B cell (primary cell): ENCODE measurements around the gene BCAS4. TPM values are rescaled to one million over a fixed set of nuclear protein-coding genes. Genes with fewer than 3 reads are reported as not detected.

Source experiments
- ATAC-seq: fragments of 200-7000 bp; cut with Tn5 transposase; one replicate; pipeline ENCODE4 v1.10.0; 2021; ENCODE audit warnings: low read depth, mild to moderate bottlenecking, moderate number of reproducible peaks, moderate library complexity
- CTCF ChIA-PET: fragments of 350-600 bp; sonication (Branson Sonifier 250); formaldehyde crosslinking; loops from one replicate; lab custom pipeline; 2021; ENCODE audit warnings: antibody characterized with exemption, inconsistent platforms; lab: Charles Lee
- POLR2A ChIA-PET: fragments of 350-600 bp; sonication (Branson Sonifier 250); formaldehyde crosslinking; loops from one replicate; lab custom pipeline; 2021; ENCODE audit warnings: antibody characterized with exemption; lab: Charles Lee
- DNase-seq: peaks from one replicate; pipeline ENCODE4 v3.0.0; 2013
- H2AFZ ChIP-seq: 2 replicates; pipeline ENCODE4 v1.6.1; 2012; ENCODE audit warnings: mild to moderate bottlenecking, low read depth, low read length; ENCODE audit not compliant: insufficient read depth, poor library complexity, severe bottlenecking
- H3K27ac ChIP-seq, 2 donors: 1 replicate in 1 of 2; 2 replicates in 1 of 2; pipeline ENCODE4 v1.5.1; 2012 to 2013; ENCODE audit warnings: low read length in 2 of 2, mild to moderate bottlenecking in 2 of 2, moderate library complexity in 1 of 2
- H3K27me3 ChIP-seq, 4 experiments: fragments of 200-600 bp in 1 of 4; sonication (generic) in 1 of 4; replicated peaks in 1 of 4; 1 replicate in 2 of 4; 2 replicates in 2 of 4; pipeline versions ENCODE4 v1.6.1 to v1.7.0; 2013 to 2016; ENCODE audit warnings: low read length in 3 of 4, mild to moderate bottlenecking in 2 of 4, mixed read lengths in 1 of 4, moderate library complexity in 1 of 4; ENCODE audit not compliant: insufficient read depth in 4 of 4, control insufficient read depth in 3 of 4; ENCODE audit errors: control extremely low read depth in 1 of 4
- H3K36me3 ChIP-seq, 2 experiments: replicated peaks in 1 of 2; 1 replicate in 1 of 2; 2 replicates in 1 of 2; pipeline versions ENCODE4 v1.6.1 to v1.7.1; 2013; ENCODE audit warnings: low read length in 1 of 2; ENCODE audit not compliant: insufficient read depth in 2 of 2, control insufficient read depth in 1 of 2; ENCODE audit errors: control extremely low read depth in 1 of 2, extremely low read depth in 1 of 2
- H3K4me1 ChIP-seq, 2 donors: fragments of 200-600 bp in 1 of 2; sonication (generic) in 1 of 2; 1 replicate in 1 of 2; 2 replicates in 1 of 2; pipeline versions ENCODE4 v1.5.1 to v1.6.1; 2013 to 2017; ENCODE audit warnings: low read length in 2 of 2; ENCODE audit not compliant: control insufficient read depth in 2 of 2, insufficient read depth in 2 of 2
- H3K4me2 ChIP-seq: replicated peaks from 2 replicates; pipeline ENCODE3; 2012; ENCODE audit warnings: mild to moderate bottlenecking, low read depth, low read length; ENCODE audit not compliant: poor library complexity, severe bottlenecking
- H3K4me3 ChIP-seq, 5 experiments: fragments of 200-600 bp in 1 of 5; sonication (generic) in 1 of 5; 1 replicate in 3 of 5; 2 replicates in 2 of 5; pipeline versions ENCODE4 v1.5.1 to v1.7.0; 2011 to 2016; ENCODE audit warnings: low read length in 4 of 5, mild to moderate bottlenecking in 4 of 5, low read depth in 2 of 5, control low read depth in 1 of 5, moderate library complexity in 1 of 5; ENCODE audit not compliant: insufficient read depth in 1 of 5; ENCODE audit errors: control extremely low read depth in 1 of 5, extremely low read depth in 1 of 5
- H3K79me2 ChIP-seq: fragments of 200-600 bp; sonication (generic); one replicate; pipeline ENCODE4 v1.6.0; 2016; ENCODE audit warnings: low read length; ENCODE audit not compliant: control insufficient read depth, insufficient read depth
- H3K9ac ChIP-seq: fragments of 200-600 bp; sonication (generic); 2 replicates; pipeline ENCODE4 v1.6.1; 2017; ENCODE audit warnings: mild to moderate bottlenecking, low read length, moderate library complexity
- H3K9me3 ChIP-seq, 3 donors: one replicate each; pipeline versions ENCODE4 v1.6.1 to v1.7.1; 2013; ENCODE audit warnings: low read length in 2 of 3; ENCODE audit not compliant: control insufficient read depth in 2 of 3, insufficient read depth in 1 of 3; ENCODE audit errors: control extremely low read depth in 1 of 3
- H4K20me1 ChIP-seq: 2 replicates; pipeline ENCODE4 v1.6.0; 2012; ENCODE audit warnings: mild to moderate bottlenecking, low read length; ENCODE audit not compliant: insufficient read depth, control insufficient read depth, poor library complexity, severe bottlenecking
- H3K27ac Mint-ChIP-seq: one replicate; pipeline ENCODE4 v1.8.0; 2021; ENCODE audit warnings: mixed read lengths
- H3K27me3 Mint-ChIP-seq: one replicate; pipeline ENCODE4 v1.8.0; 2021; ENCODE audit warnings: mixed read lengths
- H3K4me1 Mint-ChIP-seq: one replicate; pipeline ENCODE4 v1.8.0; 2021; ENCODE audit warnings: mixed read lengths
- H3K4me3 Mint-ChIP-seq: one replicate; pipeline ENCODE4 v1.8.0; 2021; ENCODE audit warnings: mixed read lengths
- H3K9me3 Mint-ChIP-seq: one replicate; pipeline ENCODE4 v1.8.0; 2022; ENCODE audit warnings: mixed read lengths; ENCODE audit not compliant: insufficient read depth
- EZH2 ChIP-seq: IDR thresholded peaks from 2 replicates; pipeline ENCODE4 v1.6.1; 2012; ENCODE audit warnings: borderline replicate concordance, low read depth, mild to moderate bottlenecking, moderate library complexity, low read length; ENCODE audit not compliant: insufficient read depth, poor library complexity, severe bottlenecking
- WGBS: methylation state at CpG from one replicate; pipeline ENCODE4 v1.1.5; 2013; ENCODE audit warnings: missing lambda C conversion rate; ENCODE audit not compliant: insufficient coverage; 5-methylcytosine and 5-hydroxymethylcytosine counted together
- intact Hi-C: fragments of 100-400 bp; cut with micrococcal nuclease; formaldehyde crosslinking; loops from one replicate; pipeline ENCODE4 v1.10.0; 2022
- polyA plus RNA-seq: library from polyadenylated mRNA; depleted of rRNA; stranded (reverse); fragments of >200 nt; gene quantifications from 2 replicates; pipeline ENCODE4 v1.2.3, GENCODE V29; 2012
- total RNA-seq, 2 donors: library from RNA; stranded (reverse); fragments of 120-200 nt in 1 of 2; gene quantifications; 1 replicate in 1 of 2; 2 replicates in 1 of 2; pipeline versions ENCODE4 v1.2.3 to v1.2.4, GENCODE V29; 2013 to 2022
- TF ChIP-seq, protein P1 (sequence below): fragments of 200-600 bp; IDR thresholded peaks from one replicate; pipeline ENCODE4 v1.8.0; 2022; ENCODE audit warnings: antibody characterized with exemption, mild to moderate bottlenecking

The BCAS4 gene
- total and polyA plus RNA-seq, 2 donors (not counting 1 experiment from before 2014, with no cell fraction given): 44.8 to 88.2 TPM

DNA sequence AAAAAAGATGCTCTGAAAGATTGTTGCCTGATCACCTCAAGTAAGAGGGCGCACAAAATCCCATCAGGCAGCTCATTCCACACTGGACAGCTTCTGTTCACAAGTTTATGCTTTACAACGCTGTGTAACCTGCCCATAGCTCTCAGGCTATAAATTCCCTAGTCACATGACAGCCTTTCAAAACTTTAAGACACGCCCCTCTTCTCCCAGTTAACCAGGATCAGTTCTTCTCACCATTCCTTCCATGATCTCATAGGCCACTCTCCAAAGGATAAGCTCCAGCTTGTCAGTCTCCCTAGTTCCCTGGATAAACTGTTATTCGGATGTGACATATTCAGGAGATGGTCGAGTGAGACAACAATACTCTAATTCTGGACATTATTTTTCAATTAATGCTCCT is 121.4 kb downstream of the BCAS4 start:
- intact Hi-C loops: no loop called here
- Histone ChIP-seq H3K4me2 (no peak overlapping the region), H3K4me3 (no peak overlapping the region), H3K36me3 (peaks cover 5 to 13% of the 10 kb centered on the region in 2 experiments), H3K9ac (no peak overlapping the region), H2AFZ (no peak overlapping the region), H3K4me1 (peaks cover 41 to 46% of the 10 kb centered on the region in 2 donors), H3K27ac (peak overlapping the region in 1 of 2 donors; percentile 65), H3K9me3 (no peaks in the 10 kb centered on the region), H3K79me2 (peaks cover 99% of the 10 kb centered on the region), H4K20me1 (peaks cover 45% of the 10 kb centered on the region), H3K27me3 (no peaks in the 10 kb centered on the region)
- ChIA-PET POLR2A (no interaction called here), CTCF (interaction anchor here (0.9 to 3.8 kb wide), 6 partner anchors 13 to 127 kb away, joined by 3 to 15 read pairs (median 4); partner anchors contain the start of gene BCAS4)
- no peaks in the 10 kb centered on the region for H3K9me3 Mint-ChIP-seq
- ATAC-seq: no peak
- TF ChIP-seq, protein P1, sequence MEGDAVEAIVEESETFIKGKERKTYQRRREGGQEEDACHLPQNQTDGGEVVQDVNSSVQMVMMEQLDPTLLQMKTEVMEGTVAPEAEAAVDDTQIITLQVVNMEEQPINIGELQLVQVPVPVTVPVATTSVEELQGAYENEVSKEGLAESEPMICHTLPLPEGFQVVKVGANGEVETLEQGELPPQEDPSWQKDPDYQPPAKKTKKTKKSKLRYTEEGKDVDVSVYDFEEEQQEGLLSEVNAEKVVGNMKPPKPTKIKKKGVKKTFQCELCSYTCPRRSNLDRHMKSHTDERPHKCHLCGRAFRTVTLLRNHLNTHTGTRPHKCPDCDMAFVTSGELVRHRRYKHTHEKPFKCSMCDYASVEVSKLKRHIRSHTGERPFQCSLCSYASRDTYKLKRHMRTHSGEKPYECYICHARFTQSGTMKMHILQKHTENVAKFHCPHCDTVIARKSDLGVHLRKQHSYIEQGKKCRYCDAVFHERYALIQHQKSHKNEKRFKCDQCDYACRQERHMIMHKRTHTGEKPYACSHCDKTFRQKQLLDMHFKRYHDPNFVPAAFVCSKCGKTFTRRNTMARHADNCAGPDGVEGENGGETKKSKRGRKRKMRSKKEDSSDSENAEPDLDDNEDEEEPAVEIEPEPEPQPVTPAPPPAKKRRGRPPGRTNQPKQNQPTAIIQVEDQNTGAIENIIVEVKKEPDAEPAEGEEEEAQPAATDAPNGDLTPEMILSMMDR: no peak
- no peak for DNase-seq
- H3K27me3 Mint-ChIP-seq: no peaks in the 10 kb centered on the region
- WGBS: 65% methylated on average over 3 of the region's 5 CpGs
- peak overlapping the region; percentile 51 for H3K4me3 Mint-ChIP-seq
- H3K4me1 Mint-ChIP-seq: peaks cover 80% of the 10 kb centered on the region
- peak overlapping the region; percentile 77 for H3K27ac Mint-ChIP-seq

DNA sequence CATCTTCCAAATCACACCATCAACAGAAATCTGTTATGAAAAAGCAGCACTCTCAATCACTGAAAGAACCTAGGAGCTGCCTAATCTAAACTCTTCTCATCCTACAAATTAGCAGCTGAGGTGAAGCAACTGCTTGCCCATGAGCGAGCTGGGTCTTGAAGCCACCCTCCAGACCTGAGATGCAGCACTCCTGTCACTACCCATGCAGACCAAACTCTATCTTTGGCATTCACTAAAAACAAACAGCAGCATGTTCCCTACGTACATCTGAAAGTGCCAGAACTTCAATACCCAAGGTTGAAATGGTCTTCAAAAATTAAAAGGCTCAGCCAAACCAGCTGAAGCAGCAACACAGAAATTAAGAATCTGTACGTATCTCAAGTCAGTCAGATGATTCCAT is 122.1 kb downstream of the BCAS4 start:
- intact Hi-C loops: no loop called here
- Histone ChIP-seq H3K27me3 (no peaks in the 10 kb centered on the region), H3K9me3 (no peaks in the 10 kb centered on the region), H3K4me3 (no peak overlapping the region), H3K4me2 (peak overlapping the region; percentile 32), H3K27ac (peak overlapping the region; percentile 1 to 65), H4K20me1 (peaks cover 48% of the 10 kb centered on the region), H3K36me3 (peaks cover 2 to 11% of the 10 kb centered on the region in 2 experiments), H3K9ac (no peak overlapping the region), H2AFZ (no peak overlapping the region), H3K4me1 (peaks cover 46 to 47% of the 10 kb centered on the region in 2 donors), H3K79me2 (peaks cover 99% of the 10 kb centered on the region)
- Mint-ChIP-seq H3K27ac (peak overlapping the region; percentile 62), H3K4me1 (peaks cover 80% of the 10 kb centered on the region), H3K27me3 (no peaks in the 10 kb centered on the region), H3K4me3 (peak overlapping the region; percentile 56), H3K9me3 (no peaks in the 10 kb centered on the region)
- ATAC-seq (no peak), DNase-seq (no peak)
- POLR2A ChIA-PET: no interaction called here
- TF ChIP-seq, protein P1: no peak
- no peak for TF ChIP-seq EZH2
- CTCF ChIA-PET: interaction anchor here (1.1 to 3.8 kb wide), 2 partner anchors 12 to 127 kb away, joined by 4 to 15 read pairs; no protein-coding TSS in a partner anchor
- WGBS: 83% methylated on average over 3 of the region's 3 CpGs
